OCI-LY3 (cell line): ENCODE results near the gene CD84.

Experiments
- H2AFZ ChIP-seq: fragments of 200-600, 300-600 bp; shearing (Covaris generic); 2 replicates; pipeline ENCODE4 v1.6.0; 2014; ENCODE audit warnings: antibody characterized with exemption, low read depth, low read length
- H3K27ac ChIP-seq: fragments of 200-600, 300-600 bp; sonication (generic); 2 replicates; pipeline ENCODE4 v1.5.1; 2014; ENCODE audit warnings: mild to moderate bottlenecking, low read length, moderate library complexity, mixed read lengths
- H3K27me3 ChIP-seq: fragments of 200-600, 300-600 bp; sonication (generic); 2 replicates; pipeline ENCODE4 v1.6.1; 2014; ENCODE audit warnings: low read depth, low read length, mixed read lengths
- H3K36me3 ChIP-seq: fragments of 200-600, 300-600 bp; sonication (generic); replicated peaks from 2 replicates; pipeline ENCODE3; 2014; ENCODE audit warnings: low read depth, low read length, mixed read lengths
- H3K4me1 ChIP-seq: fragments of 300-600, 200-600 bp; sonication (generic); 2 replicates; pipeline ENCODE4 v1.6.1; 2014; ENCODE audit warnings: low read length, mixed read lengths
- H3K4me2 ChIP-seq: fragments of 200-600, 300-600 bp; sonication (generic); 2 replicates; pipeline ENCODE4 v1.6.1; 2014; ENCODE audit warnings: low read length, mixed read lengths
- H3K4me3 ChIP-seq: fragments of 300-600, 200-600 bp; sonication (generic); 2 replicates; pipeline ENCODE4 v1.5.1; 2014; ENCODE audit warnings: antibody characterized with exemption, mild to moderate bottlenecking, low read length, moderate library complexity
- H3K79me2 ChIP-seq: fragments of 300-600, 200-600 bp; shearing (Covaris generic); 2 replicates; pipeline ENCODE4 v1.6.1; 2014; ENCODE audit warnings: mild to moderate bottlenecking, low read length, mixed read lengths
- H3K9ac ChIP-seq: fragments of 300-600, 200-600 bp; shearing (Covaris generic); 2 replicates; pipeline ENCODE4 v1.6.0; 2014; ENCODE audit warnings: mild to moderate bottlenecking, low read length, moderate library complexity
- H3K9me3 ChIP-seq: fragments of 200-600, 300-600 bp; shearing (Covaris generic); 2 replicates; pipeline ENCODE4 v1.6.1; 2014; ENCODE audit warnings: low read length, mixed read lengths; ENCODE audit not compliant: insufficient read depth
- H4K20me1 ChIP-seq: fragments of 200-600, 300-600 bp; sonication (generic); 2 replicates; pipeline ENCODE4 v1.6.1; 2016; ENCODE audit warnings: low read length, mixed read lengths; ENCODE audit not compliant: insufficient read depth
- EZH2phosphoT487 ChIP-seq: fragments of 200-600 bp; shearing (Covaris generic); IDR thresholded peaks from 2 replicates; pipeline ENCODE4 v1.6.1; 2018; ENCODE audit warnings: antibody characterized with exemption, mixed run types, low read depth
- TF ChIP-seq, protein P1 (sequence below): fragments of 200-600, 300-600 bp; sonication (generic); IDR thresholded peaks from 2 replicates; pipeline ENCODE4 v1.5.1; 2014; ENCODE audit warnings: antibody characterized with exemption, low read length, low read depth

Gene CD84

GRCh38 chr1:160540859-160541233 lies 38.5 kb downstream of the CD84 start:
- Histone ChIP-seq H3K4me3 (no peak overlapping the region), H2AFZ (peak overlapping the region; percentile 95), H3K36me3 (no peaks in the 10 kb centered on the region), H3K4me2 (peak overlapping the region; percentile 49), H3K79me2 (no peaks in the 10 kb centered on the region), H3K4me1 (peaks cover 15% of the 10 kb centered on the region), H3K27ac (no peak overlapping the region), H3K9ac (0 out of 2 replicates have a peak overlapping the region, but pooled peaks have one; percentile 7), H3K9me3 (no peaks in the 10 kb centered on the region), H3K27me3 (no peaks in the 10 kb centered on the region), H4K20me1 (no peaks in the 10 kb centered on the region)
- no peak for TF ChIP-seq EZH2phosphoT487
- TF ChIP-seq, protein P1, sequence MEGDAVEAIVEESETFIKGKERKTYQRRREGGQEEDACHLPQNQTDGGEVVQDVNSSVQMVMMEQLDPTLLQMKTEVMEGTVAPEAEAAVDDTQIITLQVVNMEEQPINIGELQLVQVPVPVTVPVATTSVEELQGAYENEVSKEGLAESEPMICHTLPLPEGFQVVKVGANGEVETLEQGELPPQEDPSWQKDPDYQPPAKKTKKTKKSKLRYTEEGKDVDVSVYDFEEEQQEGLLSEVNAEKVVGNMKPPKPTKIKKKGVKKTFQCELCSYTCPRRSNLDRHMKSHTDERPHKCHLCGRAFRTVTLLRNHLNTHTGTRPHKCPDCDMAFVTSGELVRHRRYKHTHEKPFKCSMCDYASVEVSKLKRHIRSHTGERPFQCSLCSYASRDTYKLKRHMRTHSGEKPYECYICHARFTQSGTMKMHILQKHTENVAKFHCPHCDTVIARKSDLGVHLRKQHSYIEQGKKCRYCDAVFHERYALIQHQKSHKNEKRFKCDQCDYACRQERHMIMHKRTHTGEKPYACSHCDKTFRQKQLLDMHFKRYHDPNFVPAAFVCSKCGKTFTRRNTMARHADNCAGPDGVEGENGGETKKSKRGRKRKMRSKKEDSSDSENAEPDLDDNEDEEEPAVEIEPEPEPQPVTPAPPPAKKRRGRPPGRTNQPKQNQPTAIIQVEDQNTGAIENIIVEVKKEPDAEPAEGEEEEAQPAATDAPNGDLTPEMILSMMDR, result no peak

DNA sequence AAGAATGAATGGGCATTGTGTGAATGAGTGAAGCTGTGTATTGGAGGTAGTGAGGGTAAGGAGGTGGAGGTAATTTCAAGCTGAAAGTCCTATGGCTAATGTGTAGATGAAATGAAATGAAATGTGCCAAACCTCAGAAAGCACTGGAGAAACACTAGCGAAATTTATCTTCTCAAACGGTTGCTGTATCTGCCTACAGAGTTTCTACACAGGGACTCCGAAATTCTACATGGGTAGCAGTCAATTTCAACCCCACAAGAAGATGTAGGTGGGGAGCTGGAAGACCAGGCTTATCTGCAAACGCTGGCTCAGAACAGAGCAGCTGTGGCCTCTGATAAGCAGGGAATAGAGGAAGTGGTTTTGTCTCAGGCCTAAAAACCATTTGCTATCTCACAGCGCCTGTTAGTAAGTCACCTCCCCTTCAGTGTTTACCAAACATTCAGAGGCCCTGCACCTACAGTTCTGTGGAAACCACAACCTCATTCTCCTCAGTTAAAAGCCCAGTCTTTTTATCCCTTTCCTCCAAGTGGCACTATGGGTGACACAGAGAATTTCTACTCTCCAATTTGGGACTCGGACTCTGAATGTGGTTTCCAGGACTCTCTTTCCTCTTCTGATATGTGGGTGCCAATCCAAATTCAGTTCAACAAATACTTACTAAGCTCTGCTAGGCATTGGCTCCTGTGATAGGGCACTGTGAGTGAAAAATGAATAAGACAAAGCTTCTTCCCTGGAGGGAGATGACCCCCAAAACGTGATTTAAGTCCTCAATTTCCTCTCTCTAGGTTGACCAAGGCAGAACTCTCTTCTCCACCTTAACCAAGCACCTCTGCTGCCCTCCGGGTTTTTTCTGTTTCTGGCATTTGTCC lies 39.1 kb downstream of the CD84 start:
- no peak overlapping the region; the same call in none of the 2 replicates for H3K27ac ChIP-seq
- peak overlapping the region; percentile 49 for H3K4me2 ChIP-seq
- H3K9me3 ChIP-seq, result no peaks in the 10 kb centered on the region
- peak overlapping the region; percentile 95 for H2AFZ ChIP-seq
- peaks cover 15% of the 10 kb centered on the region for H3K4me1 ChIP-seq
- H3K27me3 ChIP-seq, result no peaks in the 10 kb centered on the region
- no peaks in the 10 kb centered on the region for H3K79me2 ChIP-seq
- H3K36me3 ChIP-seq, result no peaks in the 10 kb centered on the region
- no peaks in the 10 kb centered on the region for H4K20me1 ChIP-seq
- TF ChIP-seq, protein P1, result no peak
- TF ChIP-seq EZH2phosphoT487, result no peak
- H3K9ac ChIP-seq, result peak overlapping the region; percentile 7; the same call in 1 of the 2 replicates
- H3K4me3 ChIP-seq, result peak overlapping the region; percentile 8; the same call in 1 of the 2 replicates

DNA sequence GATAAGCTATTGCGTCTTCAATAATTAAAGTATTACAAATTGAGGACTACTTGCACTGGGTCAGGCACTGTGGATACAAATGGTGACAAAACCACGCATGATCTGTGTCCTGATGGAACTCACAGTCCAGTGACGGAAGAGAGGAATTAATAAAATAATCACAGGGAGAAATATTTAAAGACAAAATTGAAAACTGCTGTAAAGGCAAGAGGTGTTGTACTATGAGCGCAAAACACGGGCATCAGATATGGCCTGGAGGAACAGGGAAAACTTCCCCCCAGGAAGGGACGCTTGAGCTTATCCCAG lies 39.7 kb downstream of the CD84 start:
- no peak overlapping the region for H3K27ac ChIP-seq
- no peaks in the 10 kb centered on the region for H3K9me3 ChIP-seq
- no peaks in the 10 kb centered on the region for H3K27me3 ChIP-seq
- no peak overlapping the region for H3K9ac ChIP-seq
- peaks cover 15% of the 10 kb centered on the region for H3K4me1 ChIP-seq
- H3K36me3 ChIP-seq, result no peaks in the 10 kb centered on the region
- no peaks in the 10 kb centered on the region for H4K20me1 ChIP-seq
- H3K79me2 ChIP-seq, result no peaks in the 10 kb centered on the region
- peak overlapping the region; percentile 95; the same call in 1 of the 2 replicates for H2AFZ ChIP-seq
- peak overlapping the region; percentile 49 for H3K4me2 ChIP-seq
- no peak overlapping the region for H3K4me3 ChIP-seq
- TF ChIP-seq EZH2phosphoT487, result no peak
- TF ChIP-seq, protein P1, result no peak

GRCh38 chr1:160538985-160539651 lies 40.2 kb downstream of the CD84 start:
- Histone ChIP-seq H3K4me3 (no peak overlapping the region), H3K36me3 (no peaks in the 10 kb centered on the region), H3K27me3 (no peaks in the 10 kb centered on the region), H2AFZ (no peak overlapping the region), H3K9ac (no peak overlapping the region), H3K27ac (no peak overlapping the region), H3K9me3 (no peaks in the 10 kb centered on the region), H4K20me1 (no peaks in the 10 kb centered on the region), H3K4me2 (no peak overlapping the region), H3K4me1 (peaks cover 15% of the 10 kb centered on the region), H3K79me2 (no peaks in the 10 kb centered on the region)
- no peak for TF ChIP-seq EZH2phosphoT487
- TF ChIP-seq, protein P1, result no peak
